Retinal pigment epithelial cell (primary cell): ENCODE results near the gene P2RY2.

ENCODE experiments used
- DNase-seq: peaks from one replicate; pipeline ENCODE4 v3.0.0-alpha.2; 2010; ENCODE audit warnings: low read depth
- H3K4me3 ChIP-seq: 2 replicates; pipeline ENCODE4 v1.5.1; 2011; ENCODE audit warnings: mild to moderate bottlenecking, low read length, control low read depth, moderate library complexity
- TF ChIP-seq, protein P1 (sequence below): conservative IDR thresholded peaks from 2 replicates; pipeline ENCODE4 v1.5.1; 2011; ENCODE audit warnings: low read depth, low read length, control low read depth, inconsistent platforms

Gene P2RY2

DNA sequence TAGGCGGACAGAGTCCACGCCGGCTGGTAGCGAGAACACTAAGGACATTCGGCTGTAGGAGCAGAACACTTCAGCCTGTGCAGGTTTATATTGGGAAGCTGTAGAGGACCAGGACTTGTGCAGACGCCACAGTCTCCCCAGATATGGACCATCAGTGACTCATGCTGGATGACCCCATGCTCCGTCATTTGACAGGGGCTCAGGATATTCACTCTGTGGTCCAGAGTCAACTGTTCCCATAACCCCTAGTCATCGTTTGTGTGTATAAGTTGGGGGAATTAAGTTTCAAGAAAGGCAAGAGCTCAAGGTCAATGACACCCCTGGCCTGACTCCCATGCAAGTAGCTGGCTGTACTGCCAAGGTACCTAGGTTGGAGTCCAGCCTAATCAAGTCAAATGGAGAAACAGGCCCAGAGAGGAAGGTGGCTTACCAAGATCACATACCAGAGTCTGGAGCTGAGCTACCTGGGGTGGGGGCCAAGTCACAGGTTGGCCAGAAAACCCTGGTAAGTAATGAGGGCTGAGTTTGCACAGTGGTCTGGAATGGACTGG is 17.2 kb downstream of the P2RY2 start:
- H3K4me3 ChIP-seq, result no peak overlapping the region

DNA sequence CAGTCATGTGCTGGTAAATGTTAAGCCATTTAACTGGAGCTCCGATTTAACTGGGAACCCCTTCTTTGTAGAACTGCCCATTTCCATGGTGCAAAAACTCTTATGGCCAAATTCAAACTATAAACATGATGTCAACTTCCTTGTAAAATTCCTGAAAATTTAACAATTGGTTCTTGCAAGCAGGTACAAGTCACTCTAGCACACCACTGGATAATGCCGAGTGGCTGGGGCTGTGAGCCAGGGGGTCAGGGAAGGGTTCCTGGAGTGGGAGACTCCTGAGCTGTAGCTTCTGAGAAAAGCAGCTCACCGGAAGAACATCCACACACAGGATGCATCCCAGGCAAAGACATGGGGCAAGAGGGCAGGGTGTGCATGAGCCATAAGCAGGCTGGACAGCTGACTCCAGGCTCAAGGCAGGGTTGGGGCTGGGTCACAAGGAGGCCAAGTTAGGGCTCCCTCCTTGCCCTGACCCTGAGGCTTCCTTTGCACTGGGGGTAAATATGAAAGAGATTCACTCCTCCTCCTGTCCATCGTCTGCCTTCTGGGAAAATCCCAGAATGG is 18.2 kb downstream of the P2RY2 start:
- no peak for DNase-seq
- TF ChIP-seq, protein P1, sequence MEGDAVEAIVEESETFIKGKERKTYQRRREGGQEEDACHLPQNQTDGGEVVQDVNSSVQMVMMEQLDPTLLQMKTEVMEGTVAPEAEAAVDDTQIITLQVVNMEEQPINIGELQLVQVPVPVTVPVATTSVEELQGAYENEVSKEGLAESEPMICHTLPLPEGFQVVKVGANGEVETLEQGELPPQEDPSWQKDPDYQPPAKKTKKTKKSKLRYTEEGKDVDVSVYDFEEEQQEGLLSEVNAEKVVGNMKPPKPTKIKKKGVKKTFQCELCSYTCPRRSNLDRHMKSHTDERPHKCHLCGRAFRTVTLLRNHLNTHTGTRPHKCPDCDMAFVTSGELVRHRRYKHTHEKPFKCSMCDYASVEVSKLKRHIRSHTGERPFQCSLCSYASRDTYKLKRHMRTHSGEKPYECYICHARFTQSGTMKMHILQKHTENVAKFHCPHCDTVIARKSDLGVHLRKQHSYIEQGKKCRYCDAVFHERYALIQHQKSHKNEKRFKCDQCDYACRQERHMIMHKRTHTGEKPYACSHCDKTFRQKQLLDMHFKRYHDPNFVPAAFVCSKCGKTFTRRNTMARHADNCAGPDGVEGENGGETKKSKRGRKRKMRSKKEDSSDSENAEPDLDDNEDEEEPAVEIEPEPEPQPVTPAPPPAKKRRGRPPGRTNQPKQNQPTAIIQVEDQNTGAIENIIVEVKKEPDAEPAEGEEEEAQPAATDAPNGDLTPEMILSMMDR, result no peak
- no peak overlapping the region for H3K4me3 ChIP-seq

More for the DNA sequence above, 17.2 kb downstream of the P2RY2 start:
- TF ChIP-seq, protein P1, result no peak
- DNase-seq, result no peak

DNA sequence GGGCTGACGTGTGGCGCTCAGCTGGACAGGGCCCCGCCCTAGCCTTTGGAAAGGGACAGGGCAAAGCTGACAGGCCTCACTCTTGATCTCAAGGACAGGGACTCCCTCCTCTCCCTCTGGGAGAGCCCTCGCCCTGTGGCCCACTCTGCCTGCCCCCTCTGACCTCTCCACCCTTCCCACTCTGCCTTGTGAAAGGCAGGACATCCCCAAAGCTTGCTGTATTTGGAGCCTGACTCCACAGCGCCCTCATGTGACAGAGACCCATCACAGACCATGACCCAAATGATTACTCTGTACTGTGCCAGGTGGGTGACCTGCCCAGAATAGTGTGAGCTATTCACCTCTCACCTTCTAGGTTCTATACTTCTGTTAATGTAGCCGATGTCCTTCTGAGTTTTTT is 18.8 kb downstream of the P2RY2 start:
- no peak overlapping the region for H3K4me3 ChIP-seq
- DNase-seq, result no peak
- TF ChIP-seq, protein P1, result peak; percentile 76

DNA sequence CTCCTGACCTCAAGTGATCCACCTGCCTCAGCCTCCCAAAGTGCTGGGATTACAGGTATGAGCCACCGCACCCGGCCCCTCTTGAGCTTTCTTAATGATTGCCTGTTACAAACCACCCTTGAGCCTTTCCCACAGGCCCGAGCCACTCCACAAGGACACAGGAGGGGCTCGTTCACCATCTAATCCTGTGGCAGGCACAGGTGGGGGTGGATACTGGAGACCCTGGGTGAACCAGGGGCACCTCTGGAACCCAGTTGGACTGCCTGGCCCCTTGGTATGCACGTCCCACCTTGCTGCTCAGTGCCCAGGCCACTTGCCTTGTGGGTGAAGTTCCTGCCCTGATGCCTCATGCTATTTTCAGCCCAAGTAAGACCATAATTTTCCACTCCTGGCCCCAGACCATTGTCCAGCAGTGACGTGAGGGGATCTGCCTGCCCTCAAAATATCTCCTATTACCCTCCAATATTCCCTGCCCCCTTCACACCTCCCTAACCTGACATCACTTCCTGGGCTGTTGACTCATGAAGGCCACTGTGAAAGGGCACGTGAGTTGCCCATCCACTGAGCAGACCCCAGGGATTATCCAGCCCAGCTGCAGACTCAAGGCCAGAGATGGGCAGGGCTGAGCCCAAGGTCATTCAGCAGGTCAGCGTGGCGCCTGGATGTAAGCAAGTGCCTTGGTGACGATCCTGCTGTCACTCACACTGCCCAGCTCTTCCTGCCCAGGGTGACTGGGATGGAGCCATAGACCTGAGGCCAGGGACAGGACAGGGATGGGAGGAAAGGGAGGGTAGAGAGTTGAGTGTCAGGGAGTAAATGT is 19.6 kb downstream of the P2RY2 start:
- H3K4me3 ChIP-seq, result no peak overlapping the region
- no peak for DNase-seq
- TF ChIP-seq, protein P1, result no peak

DNA sequence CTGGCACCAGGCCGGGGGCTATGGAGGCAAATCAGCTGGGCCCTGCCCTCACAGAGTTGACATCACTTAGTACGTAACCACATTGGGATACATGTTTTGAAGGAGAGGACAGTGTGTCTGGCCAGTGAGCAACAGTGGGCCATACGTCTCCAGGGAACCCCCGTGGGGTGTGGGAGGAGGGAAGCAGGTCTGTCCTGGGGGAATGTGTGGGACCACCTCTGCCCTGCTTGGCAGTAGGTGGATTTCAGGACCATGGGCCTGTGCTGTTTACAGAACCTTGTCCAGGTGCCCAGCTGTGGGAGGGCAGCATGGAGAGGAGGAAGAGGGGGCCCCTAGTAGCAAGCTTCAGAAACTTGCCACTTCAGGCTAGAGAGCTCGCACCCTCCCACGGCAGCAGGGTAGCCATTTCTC is 21.0 kb downstream of the P2RY2 start:
- no peak for DNase-seq
- no peak overlapping the region for H3K4me3 ChIP-seq
- TF ChIP-seq, protein P1, result no peak

DNA sequence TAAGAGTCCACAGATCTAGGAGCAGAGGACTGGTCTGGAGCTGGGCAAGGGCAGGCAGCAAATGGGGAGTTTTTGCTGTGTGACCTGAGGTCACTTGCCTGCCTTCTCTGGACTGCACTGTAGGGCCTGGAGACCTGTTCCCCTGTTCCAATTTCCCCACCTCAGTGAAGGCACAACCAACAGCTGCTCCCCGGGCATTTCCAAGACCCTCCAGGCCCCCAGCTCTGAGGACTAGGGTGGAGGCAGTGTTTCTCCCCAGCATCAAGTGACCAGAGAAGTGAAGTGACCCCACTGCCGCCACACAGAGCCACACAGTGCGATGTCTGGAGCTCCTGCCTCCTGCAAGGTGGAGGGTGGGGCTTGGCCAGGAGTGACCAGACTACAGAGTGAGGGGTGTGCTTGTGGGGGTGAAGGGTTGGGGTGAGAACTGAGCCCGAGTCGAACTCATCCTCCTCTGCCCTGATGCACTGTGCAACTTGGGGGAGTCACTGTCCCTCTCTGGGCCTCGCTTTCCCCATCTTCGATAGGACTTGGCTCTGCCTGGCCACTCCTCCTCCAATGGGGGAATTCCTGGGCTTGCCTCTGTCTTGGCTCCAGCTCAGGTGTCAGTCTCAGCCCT is 21.6 kb downstream of the P2RY2 start:
- H3K4me3 ChIP-seq, result no peak overlapping the region
- TF ChIP-seq, protein P1, result no peak
- no peak for DNase-seq
